ENCODE data around the gene SPTLC3. TPM values are rescaled to one million over a fixed set of nuclear protein-coding genes. Genes with fewer than 3 reads are reported as not detected.

Gene SPTLC3
- polyA plus RNA-seq, 1 donor from 2014 or later: not detected

GRCh38 chr20:12976720-12977309 lies 32.0 kb upstream of the SPTLC3 start:
- H3F3A ChIP-seq (ENCODE audit: insufficient read depth, low read length, poor library complexity, severe bottlenecking): no peaks in the 10 kb centered on the region
- H3K27me3 ChIP-seq (ENCODE audit: insufficient read depth, low read depth, low read length): no peaks in the 10 kb centered on the region
- H3K36me3 ChIP-seq (ENCODE audit: insufficient read depth, low read length): no peaks in the 10 kb centered on the region
- H3K79me2 ChIP-seq (replicated peaks; ENCODE audit: insufficient read depth, low read length): no peaks in the 10 kb centered on the region
- H3K9me3 ChIP-seq (ENCODE audit: low read length): no peaks in the 10 kb centered on the region
- no peak overlapping the region for H3K4me3 ChIP-seq (ENCODE audit: low read length)
- H3K4me2 ChIP-seq (ENCODE audit: low read length): no peak overlapping the region
- H4K20me1 ChIP-seq (ENCODE audit: insufficient read depth): no peaks in the 10 kb centered on the region
- H3K27ac ChIP-seq (ENCODE audit: low read length): no peak overlapping the region
- H2AFZ ChIP-seq (ENCODE audit: low read depth, low read length): no peak overlapping the region
- TF ChIP-seq EP300 (conservative IDR thresholded peaks at IDR 0.05; ENCODE audit: poor library complexity, severe bottlenecking): no peak
- no peak for TF ChIP-seq RAD21 (conservative IDR thresholded peaks at IDR 0.05)
- TF ChIP-seq POLR2AphosphoS5 (IDR thresholded peaks at IDR 0.05): peak; percentile 57
- no peak overlapping the region for H3K9ac ChIP-seq (ENCODE audit: low read length)
- no peaks in the 10 kb centered on the region for H3K9me2 ChIP-seq (ENCODE audit: insufficient read depth, low read length)

GRCh38 chr20:12977328-12978125 lies 31.2 kb upstream of the SPTLC3 start:
- Histone ChIP-seq H3K9me2 (ENCODE audit: insufficient read depth, low read length) (no peaks in the 10 kb centered on the region), H3K27me3 (ENCODE audit: insufficient read depth, low read depth, low read length) (no peaks in the 10 kb centered on the region), H3K4me3 (ENCODE audit: low read length) (no peak overlapping the region), H3K4me2 (ENCODE audit: low read length) (no peak overlapping the region), H3K79me2 (replicated peaks; ENCODE audit: insufficient read depth, low read length) (no peaks in the 10 kb centered on the region), H3K9ac (ENCODE audit: low read length) (no peak overlapping the region), H3F3A (ENCODE audit: insufficient read depth, low read length, poor library complexity, severe bottlenecking) (no peaks in the 10 kb centered on the region), H3K36me3 (ENCODE audit: insufficient read depth, low read length) (no peaks in the 10 kb centered on the region), H2AFZ (ENCODE audit: low read depth, low read length) (no peak overlapping the region), H4K20me1 (ENCODE audit: insufficient read depth) (no peaks in the 10 kb centered on the region), H3K9me3 (ENCODE audit: low read length) (no peaks in the 10 kb centered on the region), H3K27ac (ENCODE audit: low read length) (no peak overlapping the region)
- no peak for TF ChIP-seq POLR2AphosphoS5 (IDR thresholded peaks at IDR 0.05)
- TF ChIP-seq REST (IDR thresholded peaks at IDR 0.05; ENCODE audit: borderline replicate concordance): no peak
- no peak for TF ChIP-seq CTCF (IDR thresholded peaks at IDR 0.05; ENCODE audit: poor library complexity, severe bottlenecking)
- no peak for TF ChIP-seq SMC3 (conservative IDR thresholded peaks at IDR 0.05; ENCODE audit: poor library complexity)
- no peak for TF ChIP-seq RAD21 (conservative IDR thresholded peaks at IDR 0.05)
- no peak for TF ChIP-seq TAF1 (IDR thresholded peaks at IDR 0.05; ENCODE audit: low read depth)
- TF ChIP-seq EP300 (conservative IDR thresholded peaks at IDR 0.05; ENCODE audit: poor library complexity, severe bottlenecking): no peak
- no peak for TF ChIP-seq EZH2 (IDR thresholded peaks at IDR 0.05; ENCODE audit: borderline replicate concordance, insufficient read depth, low read length, poor library complexity, severe bottlenecking)
- no peak for TF ChIP-seq MXI1 (conservative IDR thresholded peaks at IDR 0.05; ENCODE audit: poor library complexity, severe bottlenecking)

Measured in neural cell (in vitro differentiated cells).